ENCODE results near the gene ZCCHC8.

DNA sequence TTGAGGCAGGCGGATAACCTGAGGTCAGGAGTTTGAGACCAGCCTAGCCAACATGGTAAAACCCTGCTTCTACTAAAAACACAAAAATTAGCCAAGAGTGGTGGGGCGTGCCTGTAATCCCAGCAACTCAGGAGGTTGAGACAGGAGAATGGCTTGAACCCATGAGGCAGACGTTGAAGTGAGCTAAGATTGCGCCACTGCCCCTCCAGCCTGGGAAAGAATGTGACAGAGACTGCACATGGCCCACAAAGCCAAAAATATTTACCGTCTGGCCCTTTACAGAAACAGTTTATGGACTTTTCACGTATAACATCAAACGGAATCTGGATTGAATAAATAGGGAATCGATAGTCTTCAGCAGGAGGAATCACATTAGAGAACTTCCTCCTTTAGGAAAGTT, 22.5 kb upstream of the ZCCHC8 start:
- no peak for TF ChIP-seq EZH2phosphoT487 (IDR thresholded peaks at IDR 0.05; ENCODE audit: borderline replicate concordance, low read length)
- TF ChIP-seq, protein P1, sequence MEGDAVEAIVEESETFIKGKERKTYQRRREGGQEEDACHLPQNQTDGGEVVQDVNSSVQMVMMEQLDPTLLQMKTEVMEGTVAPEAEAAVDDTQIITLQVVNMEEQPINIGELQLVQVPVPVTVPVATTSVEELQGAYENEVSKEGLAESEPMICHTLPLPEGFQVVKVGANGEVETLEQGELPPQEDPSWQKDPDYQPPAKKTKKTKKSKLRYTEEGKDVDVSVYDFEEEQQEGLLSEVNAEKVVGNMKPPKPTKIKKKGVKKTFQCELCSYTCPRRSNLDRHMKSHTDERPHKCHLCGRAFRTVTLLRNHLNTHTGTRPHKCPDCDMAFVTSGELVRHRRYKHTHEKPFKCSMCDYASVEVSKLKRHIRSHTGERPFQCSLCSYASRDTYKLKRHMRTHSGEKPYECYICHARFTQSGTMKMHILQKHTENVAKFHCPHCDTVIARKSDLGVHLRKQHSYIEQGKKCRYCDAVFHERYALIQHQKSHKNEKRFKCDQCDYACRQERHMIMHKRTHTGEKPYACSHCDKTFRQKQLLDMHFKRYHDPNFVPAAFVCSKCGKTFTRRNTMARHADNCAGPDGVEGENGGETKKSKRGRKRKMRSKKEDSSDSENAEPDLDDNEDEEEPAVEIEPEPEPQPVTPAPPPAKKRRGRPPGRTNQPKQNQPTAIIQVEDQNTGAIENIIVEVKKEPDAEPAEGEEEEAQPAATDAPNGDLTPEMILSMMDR (IDR thresholded peaks at IDR 0.05; ENCODE audit: low read depth, low read length, poor library complexity, severe bottlenecking) = no peak

Measured in DOHH2 (cell line).